NCI-H2227 treated with DMSO at 0.1 percent for 48 hours (cell line): ENCODE measurements around the gene HAP1.
"Not testable (repeated sequence)": the region's sequence is repeated elsewhere in the genome, so short reads cannot be mapped to it uniquely, and the experiment has no call there.

Experiments
- DNase-seq: peaks from one replicate; lab custom pipeline; 2025; lab: John Stamatoyannopoulos, UW

Gene HAP1

DNA sequence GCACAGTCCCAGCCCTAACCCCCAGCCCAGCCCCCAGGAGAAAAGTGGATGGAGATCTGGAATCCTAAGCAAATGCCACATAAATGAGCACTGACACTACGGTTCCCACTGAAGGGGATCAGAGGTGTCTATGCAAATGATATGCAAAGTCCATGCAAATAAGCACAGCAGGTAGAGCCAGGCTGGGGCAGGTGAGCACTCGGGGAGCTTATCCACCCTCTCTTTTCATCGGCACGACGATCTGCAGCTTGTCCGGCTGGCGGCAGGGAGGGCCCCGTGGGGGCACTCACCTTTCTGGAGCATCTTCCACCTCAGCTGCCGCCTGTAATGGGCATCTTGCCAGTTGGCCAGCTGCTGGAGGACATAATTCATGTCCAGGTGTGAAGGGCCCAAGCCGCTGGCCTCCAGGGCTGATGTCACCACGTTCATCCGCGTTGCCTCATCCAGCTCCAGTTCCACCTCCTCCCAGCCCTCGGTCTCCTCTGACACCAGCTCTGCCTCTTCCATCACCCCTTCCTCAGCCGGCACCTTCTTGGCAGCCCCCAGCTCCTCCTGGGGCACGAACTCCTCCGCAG is 9.9 kb downstream of the HAP1 start:
- no peak for DNase-seq

DNA sequence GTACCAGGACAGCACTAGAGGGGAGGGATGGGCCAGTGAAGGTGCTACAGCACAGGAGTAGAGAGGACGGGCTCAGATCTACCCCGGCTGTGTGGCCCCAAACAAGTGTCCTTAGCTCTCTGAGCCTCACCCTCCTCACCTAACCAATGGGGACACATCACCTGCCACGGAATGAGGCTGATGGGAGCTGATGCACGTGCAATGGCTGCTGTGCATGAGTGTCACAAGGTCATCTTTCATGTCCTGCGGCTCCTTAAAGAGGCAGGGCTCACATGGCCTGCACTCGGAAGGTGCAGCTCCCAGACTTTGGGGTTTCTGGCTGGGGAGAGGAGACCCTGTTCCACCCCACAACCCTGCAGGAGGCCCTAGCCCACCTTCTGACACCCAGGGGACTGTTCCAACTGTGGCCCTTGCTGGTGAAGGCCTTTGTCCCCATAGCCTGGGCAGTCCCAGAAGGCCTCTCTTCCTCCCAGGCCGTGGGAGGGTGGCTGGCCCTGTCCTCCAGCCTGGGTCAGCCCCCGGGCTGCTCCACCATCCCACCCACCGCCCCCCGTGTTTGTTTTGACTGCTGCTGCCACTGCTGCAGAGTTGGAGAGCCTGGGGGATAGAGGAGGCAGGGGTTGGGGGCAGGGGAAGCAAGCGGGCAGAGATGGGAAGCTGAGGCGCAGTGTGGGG is 10.5 kb downstream of the HAP1 start:
- DNase-seq: no peak

DNA sequence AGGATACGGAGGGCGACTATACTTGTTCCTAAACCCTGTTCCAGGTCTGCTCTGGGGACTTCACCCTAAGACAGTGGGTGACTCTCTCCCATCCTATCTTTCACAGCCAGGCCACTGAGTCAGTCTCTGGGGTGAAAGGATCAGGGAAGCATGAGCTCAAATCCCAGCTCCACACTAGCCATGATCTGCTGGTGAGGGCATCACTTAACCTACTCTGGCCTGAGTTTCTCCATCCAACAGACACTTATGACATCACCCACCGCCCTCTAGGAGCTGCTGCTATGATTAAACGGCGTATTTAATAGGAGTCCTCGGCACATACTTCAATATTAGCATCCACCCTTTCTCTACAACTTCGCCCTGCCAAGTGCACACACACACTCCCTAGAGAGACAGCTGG is 12.2 kb downstream of the HAP1 start:
- no peak for DNase-seq

DNA sequence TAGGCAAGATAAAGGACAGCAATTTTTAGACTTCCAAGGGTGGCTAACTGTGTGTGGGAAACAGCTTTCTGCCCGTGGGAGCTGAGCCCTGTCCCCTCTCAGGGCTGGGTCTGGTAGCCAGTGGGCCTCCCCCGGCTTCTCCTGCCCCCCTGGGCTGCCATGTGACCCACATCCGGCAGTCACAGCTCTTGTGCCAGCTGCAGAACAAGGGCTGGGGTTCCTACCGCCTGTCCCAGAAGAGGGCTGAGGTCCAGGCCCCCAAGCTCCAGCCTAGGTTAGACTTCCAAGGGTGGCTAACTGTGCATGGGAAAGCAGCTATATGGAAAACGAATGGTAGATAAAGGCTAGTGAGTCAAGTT is 16.2 kb downstream of the HAP1 start:
- DNase-seq: no peak

DNA sequence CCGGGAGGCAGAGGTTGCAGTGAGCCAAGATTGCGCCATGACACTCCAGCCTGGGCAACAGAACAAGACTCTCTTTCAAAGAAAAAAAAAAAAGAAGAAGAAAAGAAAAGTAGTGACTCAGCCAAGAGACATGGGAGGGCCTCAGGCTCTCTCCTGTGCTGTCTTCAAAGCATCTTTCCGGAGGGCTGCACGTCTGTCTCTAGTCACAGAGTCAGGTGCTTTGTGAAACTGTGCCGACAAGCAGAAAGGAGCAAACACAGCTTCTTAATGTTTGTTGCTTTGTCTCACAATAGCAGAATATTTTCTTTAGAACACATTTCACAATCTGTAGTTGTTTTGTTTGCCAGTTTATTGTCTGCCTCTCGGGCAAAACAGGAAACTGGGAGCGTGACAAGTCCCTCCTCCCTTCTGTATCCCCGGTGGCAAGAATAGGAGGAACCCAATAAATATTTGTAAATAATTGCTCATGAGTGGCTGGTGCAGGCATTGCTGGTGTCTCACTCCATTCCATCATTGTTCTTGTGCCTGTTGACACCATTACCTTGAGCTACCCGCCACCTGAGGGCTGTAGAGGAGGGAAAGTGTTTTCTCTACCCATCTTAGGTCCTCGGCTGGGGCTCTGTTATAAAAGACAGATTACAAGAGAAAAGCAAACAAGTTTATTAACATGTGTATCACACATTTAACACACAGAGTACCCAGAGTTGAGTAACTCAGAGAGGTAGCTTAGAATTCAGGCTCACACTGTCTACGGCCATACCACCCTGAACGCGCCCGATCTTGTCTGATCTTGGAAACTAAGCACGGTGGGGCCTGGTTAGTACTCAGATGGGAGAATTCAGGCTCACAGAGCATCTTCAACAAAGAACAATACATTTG is 16.8 kb downstream of the HAP1 start:
- no peak for DNase-seq

DNA sequence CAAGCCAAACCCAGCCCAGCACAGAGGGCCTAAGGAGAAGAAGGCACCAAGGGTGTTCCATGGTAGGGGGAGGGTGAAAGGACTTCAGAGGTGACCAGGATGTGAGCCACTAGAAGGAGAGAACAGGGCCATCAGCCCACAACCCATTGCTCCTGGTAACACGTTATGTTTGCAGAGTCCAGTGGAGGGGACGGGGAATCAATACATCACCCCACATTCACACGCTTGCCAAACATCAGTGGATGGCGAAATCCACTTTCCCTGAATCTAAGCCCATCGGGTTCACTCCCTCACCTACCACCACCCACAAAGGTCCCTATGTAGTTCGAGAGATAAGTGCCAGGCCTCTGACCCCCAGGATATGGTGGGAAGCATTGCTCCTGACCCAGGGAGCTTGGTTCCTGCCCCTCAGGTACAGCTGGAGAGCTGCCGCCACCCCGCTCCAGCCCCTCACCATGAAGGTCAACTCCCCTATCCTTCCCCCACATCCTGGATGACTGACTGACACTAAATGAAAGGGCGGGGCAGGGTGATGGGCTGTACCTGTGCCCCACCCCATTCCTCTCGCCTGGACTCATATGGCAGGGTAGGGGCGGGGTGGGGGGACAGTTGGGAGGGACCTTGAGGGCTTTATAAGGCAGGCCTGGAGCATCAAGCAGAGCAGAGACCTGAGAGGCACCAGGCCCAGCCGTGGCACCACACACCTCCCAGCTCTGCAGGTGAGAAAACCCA is 22.6 kb downstream of the HAP1 start, which contains the start of gene GAST:
Gene GAST (plus strand): TSS at position 663 of the 732 bp plus-strand sequence. CDS start 3,106 bp downstream, outside the sequence.
- no peak for DNase-seq

DNA sequence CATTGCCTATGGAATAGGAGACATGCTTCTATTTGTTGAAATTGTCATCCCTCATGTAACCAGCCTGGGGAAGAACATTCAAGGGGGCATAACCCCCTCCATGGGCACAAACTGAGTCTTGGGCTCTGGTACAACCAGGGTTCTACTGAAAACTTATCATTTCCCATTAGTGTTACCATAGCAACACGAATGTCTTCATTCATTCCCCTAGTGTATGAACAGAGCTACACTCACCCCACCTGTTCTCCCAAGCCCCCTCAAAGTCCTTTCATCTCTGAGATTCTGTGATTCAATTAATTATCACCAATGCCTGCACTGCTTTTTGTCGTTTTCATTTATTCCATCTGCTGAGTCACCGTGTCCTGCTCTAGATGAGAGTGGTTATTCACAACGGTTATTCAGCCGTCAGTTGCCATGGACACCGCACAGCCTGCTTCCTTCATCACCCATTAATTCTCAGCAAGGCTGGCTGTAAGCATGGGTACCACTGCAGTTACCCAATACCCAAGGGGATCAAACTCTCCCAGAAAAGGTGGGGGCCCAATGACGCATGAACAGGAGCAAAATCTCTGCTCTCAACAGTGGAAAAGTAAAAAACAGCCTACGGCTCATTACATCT is 23.9 kb downstream of the HAP1 start:
- DNase-seq: peak; percentile 50

DNA sequence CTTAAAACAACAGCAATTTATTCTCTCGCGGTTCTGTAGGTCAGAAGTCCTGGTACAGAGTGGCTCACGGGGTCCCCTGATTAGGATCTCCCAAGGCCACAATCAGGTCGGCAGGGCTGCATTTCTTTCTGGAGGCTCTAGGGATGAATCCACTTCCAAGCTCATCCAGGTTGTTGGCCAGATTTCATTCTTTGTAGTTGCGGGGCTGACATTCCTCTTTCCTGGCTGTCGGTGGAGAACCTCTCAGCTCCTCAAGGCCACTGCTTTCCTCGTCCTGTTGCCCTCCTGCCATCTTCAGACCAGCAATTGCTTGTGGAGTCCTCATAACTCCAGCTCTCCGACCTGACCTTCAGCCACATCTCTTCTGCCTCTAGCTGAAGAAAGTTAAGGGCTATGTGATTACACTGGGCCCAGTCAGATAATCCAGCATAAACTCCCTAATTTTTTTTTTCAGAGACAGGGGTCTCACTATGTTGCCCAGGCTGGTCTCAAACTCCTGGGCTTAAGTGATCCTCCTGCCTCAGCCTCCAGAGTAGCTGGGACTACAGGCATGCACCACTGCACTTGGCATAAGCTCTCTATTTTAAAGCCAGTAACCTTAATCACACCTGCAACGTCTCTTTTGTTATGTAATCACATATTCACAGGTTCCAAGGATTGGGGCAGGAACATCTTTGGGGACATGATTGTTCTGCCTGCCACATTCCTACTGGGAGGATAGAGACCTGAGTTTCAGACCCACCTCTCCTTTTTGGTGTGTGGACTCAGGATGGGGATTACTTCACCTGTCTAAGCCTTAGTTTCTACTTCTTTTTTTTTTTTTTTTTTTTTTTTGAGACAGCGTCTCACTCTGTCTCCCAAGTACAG is 26.4 kb downstream of the HAP1 start:
- no peak for DNase-seq

DNA sequence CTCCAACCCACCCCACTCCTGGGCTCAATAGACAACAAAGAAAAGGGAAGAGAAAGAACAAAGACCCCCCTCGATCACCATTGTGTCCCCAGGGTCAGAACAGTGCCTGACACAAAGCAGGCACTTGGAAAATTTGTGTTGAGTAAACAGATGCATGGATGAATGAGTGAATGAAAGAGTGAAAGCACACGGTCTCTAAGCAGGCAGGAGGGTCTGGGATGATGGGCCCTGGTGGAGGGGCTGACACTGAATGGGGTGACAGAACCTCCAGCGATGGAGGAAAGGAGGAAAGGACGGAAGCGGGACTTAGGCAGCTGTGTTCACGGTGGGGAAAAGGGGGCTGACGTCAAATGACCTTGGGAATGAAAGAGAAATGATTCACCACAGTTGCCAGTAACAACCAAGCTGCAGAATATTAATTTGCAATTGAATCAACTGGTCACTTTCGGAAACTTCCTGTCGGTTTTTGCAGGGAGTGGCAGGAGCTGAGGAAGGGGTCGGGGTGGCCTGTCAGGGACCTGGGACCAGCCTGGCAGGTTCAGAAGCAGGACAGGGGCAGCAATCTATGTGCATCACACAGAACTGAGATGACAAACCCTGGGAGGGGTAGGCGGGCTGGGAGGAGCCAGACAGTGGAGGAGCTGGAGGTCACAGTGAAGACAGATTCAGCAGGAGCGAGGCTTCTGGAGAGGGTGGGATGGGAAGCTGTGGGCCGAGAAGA is 29.0 kb downstream of the HAP1 start:
- peak; percentile 25 for DNase-seq

DNA sequence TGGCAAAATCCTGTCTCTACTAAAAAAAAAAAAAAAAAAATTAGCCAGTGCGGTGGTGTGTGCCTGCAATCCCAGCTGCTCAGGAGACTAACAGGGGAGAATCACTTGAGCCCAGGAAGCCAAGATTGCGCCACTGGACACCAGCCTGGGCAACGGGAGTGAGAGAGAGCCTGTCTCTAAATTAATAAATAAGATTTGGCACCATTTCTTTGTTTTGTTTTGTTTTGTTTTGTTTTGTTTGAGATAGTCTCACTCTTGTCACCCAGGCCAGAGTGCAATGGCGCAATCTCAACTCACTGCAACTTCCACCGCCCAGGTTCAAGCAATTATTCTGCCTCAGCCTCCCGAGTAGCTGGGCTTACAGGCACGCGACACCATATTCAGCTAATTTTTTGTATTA is 31.7 kb downstream of the HAP1 start:
- no peak for DNase-seq

DNA sequence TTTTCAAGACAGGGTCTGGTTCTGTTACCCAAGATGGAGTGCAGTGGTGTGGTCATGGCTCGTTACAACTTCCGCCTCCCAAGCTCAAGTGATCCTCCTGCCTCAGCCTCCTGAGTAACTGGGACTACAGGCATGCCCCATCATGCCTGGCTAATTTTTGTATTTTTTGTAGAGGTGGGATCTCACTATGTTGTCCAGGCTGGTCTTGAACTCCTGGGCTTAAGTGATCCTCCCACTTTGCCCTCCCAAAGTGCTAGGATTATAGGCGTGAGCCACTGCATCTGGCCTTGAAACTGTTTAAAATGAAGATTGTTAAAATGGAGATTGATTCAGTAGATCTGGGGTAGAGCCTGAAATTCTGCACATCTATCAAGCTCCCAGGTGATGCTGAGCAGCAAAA is 33.6 kb downstream of the HAP1 start:
- DNase-seq: not testable (repeated sequence)

DNA sequence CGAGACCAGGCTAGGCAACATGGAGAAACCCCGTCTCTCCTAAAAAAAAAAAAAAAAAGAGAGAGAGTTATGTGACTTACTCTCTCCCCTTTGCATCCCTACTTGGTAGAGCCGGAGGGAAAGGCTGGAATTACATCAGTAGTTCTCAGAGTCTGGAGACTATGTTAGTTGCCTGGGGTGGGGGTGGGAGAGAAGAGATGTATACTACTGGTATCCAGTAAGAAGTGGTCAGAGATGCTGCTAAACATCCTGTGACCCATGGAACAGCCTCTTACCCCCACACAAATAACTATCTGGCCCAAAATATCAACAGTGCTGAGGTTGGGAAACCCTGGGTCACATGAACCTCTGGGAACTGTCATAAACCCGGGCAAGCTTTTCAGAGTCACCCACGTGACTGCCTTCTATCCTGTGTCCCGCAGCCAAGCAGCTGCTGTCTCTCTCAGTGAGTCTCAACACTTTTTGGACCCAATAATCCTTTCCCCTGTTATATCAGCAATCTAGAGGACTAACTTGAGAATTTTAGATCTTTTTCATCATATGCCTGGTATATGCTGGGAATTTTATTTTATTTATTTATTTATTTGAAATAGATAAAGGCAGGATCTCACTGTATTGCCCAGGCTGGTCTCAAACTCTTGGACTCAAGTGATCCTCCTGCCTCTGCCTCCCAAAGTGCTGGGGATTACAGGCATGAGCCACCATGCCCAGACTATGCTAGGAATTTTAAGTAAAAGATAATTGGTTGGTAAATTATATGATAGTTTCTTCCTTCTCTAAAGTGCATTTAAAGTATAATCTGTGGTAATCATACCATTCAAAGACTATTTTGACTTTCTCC is 37.1 kb downstream of the HAP1 start:
- DNase-seq: no peak

DNA sequence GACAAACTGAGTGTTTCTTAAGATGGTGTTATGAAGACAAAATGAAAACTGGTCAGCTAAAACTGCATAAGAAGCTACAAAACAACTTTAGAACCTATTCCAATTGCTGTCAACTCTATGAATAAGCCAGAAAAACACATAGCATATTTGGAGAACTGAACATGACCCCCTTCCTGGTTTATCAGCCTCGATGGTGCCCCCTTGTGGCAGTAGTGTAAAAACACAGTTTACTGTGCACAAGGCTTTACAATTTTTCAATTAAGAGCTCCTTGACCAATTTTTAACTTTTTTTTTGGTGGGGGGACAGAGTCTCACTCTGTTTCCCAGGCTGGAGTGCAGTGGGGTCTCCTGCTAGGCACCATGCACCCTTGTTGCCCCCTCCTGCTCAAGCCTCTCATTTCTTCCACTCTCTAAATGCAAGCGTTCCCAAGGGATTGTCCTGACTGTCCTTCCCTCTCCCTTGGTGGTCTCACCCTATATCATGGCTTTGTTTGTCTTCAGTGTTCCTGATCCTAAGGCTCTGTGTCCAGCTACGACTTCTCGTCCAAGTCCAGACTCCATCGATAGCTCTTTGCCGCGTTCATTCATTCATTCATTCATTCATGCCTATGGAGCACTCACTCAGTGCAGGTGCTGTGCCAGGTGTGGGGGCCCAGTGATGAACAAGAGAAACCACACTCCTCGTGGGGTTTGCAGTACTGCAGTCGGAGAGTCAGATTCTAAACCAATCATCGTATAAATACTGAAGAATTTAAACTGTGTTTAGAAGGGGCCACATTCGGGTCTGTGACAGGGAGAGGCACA is 38.3 kb downstream of the HAP1 start:
- DNase-seq: peak; percentile 49

DNA sequence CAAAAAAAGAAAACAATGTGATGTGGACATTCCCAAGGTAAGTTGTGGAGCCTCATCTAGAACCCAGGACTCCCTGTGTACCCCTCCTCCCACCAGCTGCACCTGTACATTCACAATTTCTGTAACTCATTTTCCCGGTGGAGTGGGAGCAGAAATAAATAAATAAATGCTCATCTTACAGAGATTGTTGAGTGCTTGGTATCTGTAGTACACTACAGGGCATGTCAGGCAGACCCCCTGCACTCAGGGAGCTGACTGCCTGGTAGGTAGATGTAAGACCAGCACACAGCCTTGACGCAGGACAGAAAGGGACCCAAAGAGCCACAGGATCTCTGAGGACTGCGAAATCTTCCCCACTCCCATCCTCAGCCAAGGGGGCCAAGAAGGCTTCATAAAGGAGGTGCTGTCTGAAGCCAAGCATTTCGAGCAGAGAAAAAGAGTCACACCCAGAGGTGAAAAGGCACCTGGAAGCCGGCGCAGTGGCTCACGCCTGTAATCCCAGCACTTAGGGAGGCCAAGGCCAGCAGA is 39.2 kb downstream of the HAP1 start:
- no peak for DNase-seq

DNA sequence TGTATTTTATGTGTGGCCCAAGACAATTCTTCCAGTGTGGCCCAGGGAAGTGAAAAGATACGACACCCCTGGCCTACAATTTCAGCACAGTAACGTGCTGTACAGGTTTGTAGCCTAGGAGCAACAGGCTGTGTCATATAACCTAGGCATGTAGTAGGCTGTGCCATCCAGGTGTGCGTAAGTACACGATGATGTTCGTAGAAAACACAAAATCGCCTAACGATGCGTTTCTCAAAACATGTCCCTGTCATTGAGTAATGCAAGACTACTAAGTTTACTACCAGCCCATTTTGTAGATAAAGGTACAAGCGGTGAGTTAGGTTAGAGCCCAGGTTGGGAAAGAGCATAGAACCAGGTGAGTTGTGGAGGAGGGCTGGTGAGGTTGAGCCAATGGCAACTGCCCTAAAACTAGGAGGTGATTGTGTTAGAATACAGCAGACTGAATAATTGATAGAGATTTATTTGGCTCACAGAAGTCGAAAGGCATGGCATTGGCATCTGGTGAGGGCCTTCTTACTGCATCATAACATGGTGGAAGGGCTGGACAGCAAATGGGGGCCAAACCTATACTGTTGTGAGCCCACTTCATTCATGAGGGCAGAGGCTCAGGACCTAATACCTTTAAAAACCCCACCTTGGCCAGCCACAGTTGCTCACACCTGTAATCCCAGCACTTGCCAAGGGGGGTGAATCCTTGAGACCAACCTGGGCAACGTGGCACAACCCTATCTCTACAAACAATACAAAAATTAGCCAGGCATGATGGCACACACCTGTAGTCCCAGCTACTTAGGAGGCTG is 41.5 kb downstream of the HAP1 start:
- no peak for DNase-seq

DNA sequence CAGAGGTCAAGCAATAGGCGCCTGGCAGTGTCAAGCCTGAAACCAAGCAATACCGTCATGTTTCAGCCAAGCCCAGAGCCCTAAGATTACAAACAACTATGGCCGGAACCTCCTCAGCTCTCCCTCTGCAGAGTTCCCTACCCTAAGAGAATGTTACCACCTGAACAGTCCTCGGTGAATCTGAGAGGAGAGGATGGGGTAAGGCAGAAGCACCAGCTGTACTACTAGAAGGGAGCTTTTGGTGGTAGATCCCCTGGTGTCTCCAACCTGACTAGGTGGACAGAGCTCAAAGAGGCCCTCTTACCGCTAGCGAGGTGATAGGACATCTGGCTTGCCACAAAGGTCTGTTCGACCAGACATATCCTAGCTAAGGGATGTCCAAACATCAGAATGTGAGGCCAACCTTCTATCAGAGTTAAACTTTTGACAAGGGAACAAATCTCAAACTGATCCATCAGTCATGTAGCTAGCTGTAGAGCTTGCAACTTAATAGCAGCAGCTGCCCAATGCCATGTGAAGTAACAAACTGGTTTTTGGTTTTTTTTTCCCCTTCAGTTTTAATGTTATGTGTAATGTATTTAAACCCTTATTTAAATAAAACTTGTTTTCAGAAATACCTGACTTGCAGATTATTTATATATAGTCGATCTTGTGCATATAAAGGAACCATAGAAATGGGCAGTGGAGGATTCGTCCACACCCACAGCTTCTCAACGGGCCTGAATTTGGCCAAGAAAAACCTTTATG is 43.2 kb downstream of the HAP1 start:
- no peak for DNase-seq

DNA sequence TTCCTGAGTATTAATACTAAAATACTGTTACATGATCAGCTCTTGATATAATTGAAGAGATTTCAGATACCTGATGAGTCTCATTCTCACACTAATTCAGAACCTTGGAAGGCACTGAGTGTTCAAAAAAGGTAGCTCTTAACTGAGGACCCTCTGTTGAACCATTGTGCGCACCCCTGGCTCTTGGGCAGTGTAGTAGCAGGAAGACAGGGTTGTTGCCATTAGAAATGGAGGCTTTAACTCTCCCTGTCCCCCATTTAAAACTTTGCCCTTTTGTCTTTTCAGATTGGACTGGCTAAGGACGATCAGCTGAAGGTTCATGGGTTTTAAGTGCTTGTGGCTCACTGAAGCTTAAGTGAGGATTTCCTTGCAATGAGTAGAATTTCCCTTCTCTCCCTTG is 43.9 kb downstream of the HAP1 start:
- no peak for DNase-seq
